Measurements from ENCODE around the gene ILK. TPM values are rescaled to one million over a fixed set of nuclear protein-coding genes. Genes with fewer than 3 reads are reported as not detected.

Gene ILK
- total RNA-seq, 1 experiment from 2014 or later: 117 TPM

DNA sequence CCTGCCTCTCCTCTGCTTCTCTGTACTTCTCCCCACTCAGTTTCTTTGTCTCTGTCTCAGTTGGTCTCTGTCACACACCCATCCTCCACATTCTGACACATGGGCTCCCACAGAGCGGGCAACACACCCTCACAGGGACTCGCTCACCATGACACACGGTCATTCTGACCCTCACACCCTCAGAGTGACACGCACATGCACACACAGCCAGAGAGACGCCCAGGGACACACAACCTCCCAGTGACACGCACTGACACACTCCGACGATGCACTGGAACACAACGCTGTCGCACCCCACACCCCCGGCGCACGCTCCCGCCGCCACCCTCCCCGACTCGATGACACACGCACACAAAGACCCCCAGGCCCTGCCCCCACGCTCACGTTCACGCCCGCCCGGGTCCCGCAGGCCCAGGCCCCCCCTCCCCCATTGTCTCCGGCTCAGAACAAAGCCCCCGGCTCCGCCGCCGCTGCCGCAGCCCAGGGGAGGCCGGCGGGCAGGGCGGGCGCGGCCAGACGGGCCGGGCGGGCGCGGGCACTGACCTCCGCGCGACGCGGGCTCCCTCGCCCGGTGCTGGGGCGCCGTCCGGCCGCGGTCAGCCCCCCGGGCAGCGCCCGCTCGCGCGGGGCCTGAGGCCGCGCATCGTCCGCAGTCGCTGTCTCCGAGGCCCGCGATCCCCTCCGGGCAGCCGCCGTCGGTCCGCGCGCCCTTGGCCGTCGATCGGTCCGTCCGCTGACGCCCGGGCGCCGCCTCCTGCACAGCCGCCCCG, 51.6 kb downstream of the ILK start:
- peak overlapping the region; percentile 34 for H3K4me3 ChIP-seq (ENCODE audit: low read depth, low read length)
- H3K27me3 ChIP-seq (replicated peaks; ENCODE audit: control insufficient read depth, insufficient read depth, low read length): peaks cover 1% of the 10 kb centered on the region
- DNase-seq: no peak
- ChIA-PET POLR2A (no interaction called here), CTCF (no interaction called here)
- no peak overlapping the region for H3K27ac Mint-ChIP-seq (ENCODE audit: unreplicated experiment)
- no peaks in the 10 kb centered on the region for H3K9me3 ChIP-seq
- H3K36me3 ChIP-seq (ENCODE audit: control insufficient read depth, insufficient read depth, low read length): no peaks in the 10 kb centered on the region
- no peak overlapping the region for H3K4me3 Mint-ChIP-seq (ENCODE audit: unreplicated experiment)
- no peak for TF ChIP-seq CTCF (IDR thresholded peaks at IDR 0.05; ENCODE audit: insufficient read depth in 1 of 2, low read depth in 1 of 2, low read length in 1 of 2, severe bottlenecking in 1 of 2, unreplicated experiment in 1 of 2)
- no peaks in the 10 kb centered on the region for H3K9me3 Mint-ChIP-seq (ENCODE audit: unreplicated experiment)
- peaks cover 12% of the 10 kb centered on the region for H3K27me3 Mint-ChIP-seq (ENCODE audit: insufficient read depth, unreplicated experiment)
- peaks cover 8% of the 10 kb centered on the region; the same call in 1 of the 2 replicates for H3K4me1 ChIP-seq
- H3K36me3 Mint-ChIP-seq (ENCODE audit: insufficient read depth, unreplicated experiment): no peaks in the 10 kb centered on the region
- BruUV-seq (replicated peaks): no TSS peak
- no peaks in the 10 kb centered on the region for H3K4me1 Mint-ChIP-seq (ENCODE audit: low read depth, unreplicated experiment)
- intact Hi-C loops (cut with micrococcal nuclease; ENCODE audit: unreplicated experiment): no loop called here

GRCh38 chr11:6655790-6656583, 52.4 kb downstream of the ILK start, which contains the start of gene DCHS1:
DCHS1 (minus strand) TSS chr11:6655809; CDS start chr11:6641613, 14,196 bp downstream.
- POLR2A ChIA-PET: no interaction called here
- BruUV-seq (replicated peaks): no TSS peak
- peaks cover 1% of the 10 kb centered on the region for H3K27me3 ChIP-seq (replicated peaks; ENCODE audit: control insufficient read depth, insufficient read depth, low read length)
- Mint-ChIP-seq H3K9me3 (ENCODE audit: unreplicated experiment) (no peaks in the 10 kb centered on the region), H3K27me3 (ENCODE audit: insufficient read depth, unreplicated experiment) (peaks cover 12% of the 10 kb centered on the region), H3K4me1 (ENCODE audit: low read depth, unreplicated experiment) (no peaks in the 10 kb centered on the region), H3K4me3 (ENCODE audit: unreplicated experiment) (peak within 1 kb of the TSS; percentile 74), H3K27ac (ENCODE audit: unreplicated experiment) (no peak within 1 kb of the TSS), H3K36me3 (ENCODE audit: insufficient read depth, unreplicated experiment) (no peaks in the 10 kb centered on the region)
- no peaks in the 10 kb centered on the region for H3K9me3 ChIP-seq
- H3K4me3 ChIP-seq (ENCODE audit: low read depth, low read length): peak within 1 kb of the TSS; percentile 34
- H3K4me1 ChIP-seq: 0 out of 2 replicates have a peak, but pooled peaks cover under 1% of the 10 kb centered on the region
- no peaks in the 10 kb centered on the region for H3K36me3 ChIP-seq (ENCODE audit: control insufficient read depth, insufficient read depth, low read length)
- TF ChIP-seq CTCF (IDR thresholded peaks at IDR 0.05; ENCODE audit: insufficient read depth in 1 of 2, low read depth in 1 of 2, low read length in 1 of 2, severe bottlenecking in 1 of 2, unreplicated experiment in 1 of 2): no peak
- DNase-seq: peak in 1 of 2 experiments; percentile 28
- CTCF ChIA-PET: no interaction called here
- intact Hi-C loops (cut with micrococcal nuclease; ENCODE audit: unreplicated experiment): no loop called here

- H3K4me3 Mint-ChIP-seq (ENCODE audit: unreplicated experiment): peak overlapping the region; percentile 74
- H3K36me3 Mint-ChIP-seq (ENCODE audit: insufficient read depth, unreplicated experiment): no peaks in the 10 kb centered on the region
- CTCF ChIA-PET: interaction anchor here (0.7 kb wide), 1 partner anchor 127 kb away, joined by 3 read pairs; no protein-coding TSS in a partner anchor
- Histone ChIP-seq H3K36me3 (ENCODE audit: control insufficient read depth, insufficient read depth, low read length) (no peaks in the 10 kb centered on the region), H3K9me3 (no peaks in the 10 kb centered on the region), H3K4me3 (ENCODE audit: low read depth, low read length) (no peak overlapping the region), H3K4me1 (no peaks in the 10 kb centered on the region), H3K27me3 (replicated peaks; ENCODE audit: control insufficient read depth, insufficient read depth, low read length) (peaks cover 1% of the 10 kb centered on the region)
- intact Hi-C loops (cut with micrococcal nuclease; ENCODE audit: unreplicated experiment): no loop called here
- POLR2A ChIA-PET: no interaction called here
- no peak overlapping the region for H3K27ac Mint-ChIP-seq (ENCODE audit: unreplicated experiment)
- H3K9me3 Mint-ChIP-seq (ENCODE audit: unreplicated experiment): no peaks in the 10 kb centered on the region
- DNase-seq: no peak
- no peak for TF ChIP-seq CTCF (IDR thresholded peaks at IDR 0.05; ENCODE audit: insufficient read depth in 1 of 2, low read depth in 1 of 2, low read length in 1 of 2, severe bottlenecking in 1 of 2, unreplicated experiment in 1 of 2)
- no peaks in the 10 kb centered on the region for H3K4me1 Mint-ChIP-seq (ENCODE audit: low read depth, unreplicated experiment)
- peaks cover 12% of the 10 kb centered on the region for H3K27me3 Mint-ChIP-seq (ENCODE audit: insufficient read depth, unreplicated experiment)
- no TSS peak for BruUV-seq (replicated peaks)
These were observed 53.0 kb downstream of the ILK start for GRCh38 chr11:6656584-6656915.

Data from Caco-2 (cell line).